ENCODE data around the gene TACR2.
A peak's percentile ranks its signal among the peaks of the same experiment; 100 is the strongest.

The TACR2 gene

DNA sequence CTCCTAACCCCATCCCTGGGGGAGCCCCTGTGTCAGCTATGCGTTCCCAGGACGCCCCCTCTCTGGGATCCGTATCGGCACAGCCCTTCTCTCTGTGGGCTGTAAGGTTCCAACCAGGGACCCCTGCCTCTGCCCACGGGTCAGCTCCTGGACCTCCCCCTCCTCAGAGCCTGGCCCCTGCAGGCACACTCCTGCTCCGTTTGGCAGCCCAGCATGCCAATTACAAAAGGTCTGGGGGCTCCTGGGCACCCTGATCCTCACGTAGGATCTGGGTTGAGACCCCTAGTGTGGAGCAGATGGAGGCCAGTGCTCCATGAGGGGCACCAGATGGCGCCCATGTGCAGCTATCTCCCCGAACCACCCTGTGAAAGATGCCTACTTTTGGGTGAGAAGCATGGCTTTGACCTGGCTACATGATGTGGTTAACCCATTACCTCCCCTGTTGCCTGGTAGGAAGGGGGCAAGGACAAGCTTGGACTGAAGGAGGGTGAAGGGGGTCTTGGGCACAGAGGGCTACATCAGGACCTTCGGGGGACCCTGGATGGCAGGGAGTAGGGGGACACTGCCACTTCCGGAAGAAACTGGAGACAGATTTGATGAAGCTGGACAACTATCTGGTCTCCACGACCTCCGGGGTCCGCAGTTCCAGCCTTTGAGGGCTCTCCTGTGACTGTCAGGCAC lies 9.0 kb downstream of the TACR2 start:
- DNase-seq (ENCODE audit: low read depth), result peak; percentile 71
- TF ChIP-seq, protein P1, sequence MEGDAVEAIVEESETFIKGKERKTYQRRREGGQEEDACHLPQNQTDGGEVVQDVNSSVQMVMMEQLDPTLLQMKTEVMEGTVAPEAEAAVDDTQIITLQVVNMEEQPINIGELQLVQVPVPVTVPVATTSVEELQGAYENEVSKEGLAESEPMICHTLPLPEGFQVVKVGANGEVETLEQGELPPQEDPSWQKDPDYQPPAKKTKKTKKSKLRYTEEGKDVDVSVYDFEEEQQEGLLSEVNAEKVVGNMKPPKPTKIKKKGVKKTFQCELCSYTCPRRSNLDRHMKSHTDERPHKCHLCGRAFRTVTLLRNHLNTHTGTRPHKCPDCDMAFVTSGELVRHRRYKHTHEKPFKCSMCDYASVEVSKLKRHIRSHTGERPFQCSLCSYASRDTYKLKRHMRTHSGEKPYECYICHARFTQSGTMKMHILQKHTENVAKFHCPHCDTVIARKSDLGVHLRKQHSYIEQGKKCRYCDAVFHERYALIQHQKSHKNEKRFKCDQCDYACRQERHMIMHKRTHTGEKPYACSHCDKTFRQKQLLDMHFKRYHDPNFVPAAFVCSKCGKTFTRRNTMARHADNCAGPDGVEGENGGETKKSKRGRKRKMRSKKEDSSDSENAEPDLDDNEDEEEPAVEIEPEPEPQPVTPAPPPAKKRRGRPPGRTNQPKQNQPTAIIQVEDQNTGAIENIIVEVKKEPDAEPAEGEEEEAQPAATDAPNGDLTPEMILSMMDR (IDR thresholded peaks at IDR 0.05; ENCODE audit: low read depth, low read length), result peak; percentile 69
- 0 out of 2 replicates have a peak, but pooled peaks have one; percentile 20 for TF ChIP-seq MYC (IDR thresholded peaks at IDR 0.05; ENCODE audit: low read depth, low read length)
- TF ChIP-seq POLR2A (IDR thresholded peaks at IDR 0.05; ENCODE audit: extremely low read depth, insufficient read length), result no peak
- TF ChIP-seq, protein P2, sequence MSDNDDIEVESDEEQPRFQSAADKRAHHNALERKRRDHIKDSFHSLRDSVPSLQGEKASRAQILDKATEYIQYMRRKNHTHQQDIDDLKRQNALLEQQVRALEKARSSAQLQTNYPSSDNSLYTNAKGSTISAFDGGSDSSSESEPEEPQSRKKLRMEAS (IDR thresholded peaks at IDR 0.05; ENCODE audit: low read depth, low read length), result peak; percentile 80
- no peak overlapping the region for H3K4me3 ChIP-seq (ENCODE audit: low read depth, low read length)

DNA sequence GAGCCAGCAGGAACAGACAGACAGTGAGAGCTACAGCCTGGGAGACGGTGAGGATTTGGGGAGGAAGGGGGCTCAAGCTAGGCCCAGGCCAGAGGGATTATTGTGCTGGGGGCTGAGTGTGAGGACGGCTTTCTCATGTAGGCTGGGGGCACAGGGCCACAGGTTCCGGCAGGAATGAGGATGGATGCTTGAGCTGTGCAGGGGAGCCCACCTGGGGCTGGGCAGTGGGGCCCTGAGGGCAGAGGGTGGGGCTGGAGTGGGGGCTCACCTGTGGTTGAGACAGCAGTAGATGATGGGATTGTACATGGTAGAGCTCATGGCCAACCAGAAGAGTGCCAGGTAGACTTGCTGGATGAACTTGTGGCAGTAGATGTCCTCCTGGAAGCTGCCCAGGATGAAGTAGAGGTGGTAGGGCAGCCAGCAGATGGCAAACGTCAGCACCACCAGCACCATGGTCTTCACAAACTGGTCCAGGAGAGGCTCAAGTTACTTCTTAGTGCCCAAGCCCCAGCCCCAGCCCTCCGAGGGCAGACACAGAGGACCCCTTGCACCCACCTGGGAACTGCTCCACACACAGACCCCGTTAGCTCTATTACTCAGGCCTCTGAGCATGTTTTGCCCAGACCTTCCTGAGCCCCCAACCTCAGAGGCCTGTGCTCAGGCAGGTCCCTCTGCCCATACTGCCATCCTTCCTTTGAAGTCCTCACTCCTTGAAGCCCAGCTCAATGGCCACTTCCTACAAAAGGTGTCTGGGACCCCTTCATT lies 9.7 kb downstream of the TACR2 start:
- no peak for DNase-seq (ENCODE audit: low read depth)
- TF ChIP-seq, protein P2 (IDR thresholded peaks at IDR 0.05; ENCODE audit: low read depth, low read length), result no peak
- TF ChIP-seq MYC (IDR thresholded peaks at IDR 0.05; ENCODE audit: low read depth, low read length) (no peak), POLR2A (IDR thresholded peaks at IDR 0.05; ENCODE audit: extremely low read depth, insufficient read length) (no peak)
- TF ChIP-seq, protein P1 (IDR thresholded peaks at IDR 0.05; ENCODE audit: low read depth, low read length), result no peak
- no peak overlapping the region for H3K4me3 ChIP-seq (ENCODE audit: low read depth, low read length)

GRCh38 chr10:69406302-69406811 lies 10.4 kb downstream of the TACR2 start:
- TF ChIP-seq, protein P1 (IDR thresholded peaks at IDR 0.05; ENCODE audit: low read depth, low read length), result no peak
- TF ChIP-seq, protein P2 (IDR thresholded peaks at IDR 0.05; ENCODE audit: low read depth, low read length), result no peak
- TF ChIP-seq MYC (IDR thresholded peaks at IDR 0.05; ENCODE audit: low read depth, low read length) (no peak), POLR2A (IDR thresholded peaks at IDR 0.05; ENCODE audit: extremely low read depth, insufficient read length) (no peak)
- H3K4me3 ChIP-seq (ENCODE audit: low read depth, low read length), result no peak overlapping the region
- DNase-seq (ENCODE audit: low read depth), result no peak

DNA sequence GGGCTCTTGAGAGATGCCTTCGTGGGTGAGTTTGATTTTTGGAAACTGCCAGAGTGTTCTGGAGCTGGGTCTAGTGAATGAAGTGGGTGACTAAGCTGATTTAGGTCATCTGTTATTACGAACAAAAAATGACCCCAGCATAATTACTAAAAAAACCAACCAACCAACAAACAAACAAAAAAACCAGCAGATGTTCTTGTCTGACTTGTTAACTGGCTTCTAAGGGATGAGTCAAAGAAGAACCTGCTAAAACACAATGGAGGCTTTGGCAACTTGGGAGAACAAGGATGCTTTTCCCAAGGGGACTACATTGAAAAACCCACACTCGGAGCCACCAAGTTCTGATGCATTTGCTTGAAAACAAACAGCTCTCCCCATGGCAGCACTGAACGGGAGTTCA lies 11.5 kb downstream of the TACR2 start:
- DNase-seq (ENCODE audit: low read depth), result no peak
- TF ChIP-seq, protein P1 (IDR thresholded peaks at IDR 0.05; ENCODE audit: low read depth, low read length), result no peak
- TF ChIP-seq POLR2A (IDR thresholded peaks at IDR 0.05; ENCODE audit: extremely low read depth, insufficient read length) (no peak), MYC (IDR thresholded peaks at IDR 0.05; ENCODE audit: low read depth, low read length) (no peak)
- TF ChIP-seq, protein P2 (IDR thresholded peaks at IDR 0.05; ENCODE audit: low read depth, low read length), result no peak
- H3K4me3 ChIP-seq (ENCODE audit: low read depth, low read length), result no peak overlapping the region

- no peak overlapping the region for H3K4me3 ChIP-seq (ENCODE audit: low read depth, low read length)
- no peak for DNase-seq (ENCODE audit: low read depth)
- TF ChIP-seq POLR2A (IDR thresholded peaks at IDR 0.05; ENCODE audit: extremely low read depth, insufficient read length), result no peak
- TF ChIP-seq MYC (IDR thresholded peaks at IDR 0.05; ENCODE audit: low read depth, low read length), result no peak
- TF ChIP-seq, protein P2 (IDR thresholded peaks at IDR 0.05; ENCODE audit: low read depth, low read length), result no peak
- TF ChIP-seq, protein P1 (IDR thresholded peaks at IDR 0.05; ENCODE audit: low read depth, low read length), result no peak
Observed at GRCh38 chr10:69404786-69405185, 11.9 kb downstream of the TACR2 start.

Data from NB4 (cell line).